Measurements from ENCODE around the gene GPD2.

GPD2 gene

GRCh38 chr2:156456616-156457015 is 20.4 kb downstream of the GPD2 start:
- no peak overlapping the region for H3K4me3 Mint-ChIP-seq
- DNase-seq: no peak
- no peak for ATAC-seq
- no peak overlapping the region for H3K27ac Mint-ChIP-seq
- H3K27me3 Mint-ChIP-seq: no peaks in the 10 kb centered on the region
- peaks cover 42% of the 10 kb centered on the region for H3K4me1 Mint-ChIP-seq
- peaks cover 11% of the 10 kb centered on the region in 2 donors for H3K9me3 Mint-ChIP-seq

- peaks cover 5 to 6% of the 10 kb centered on the region in 2 donors for H3K9me3 Mint-ChIP-seq
- no peak overlapping the region for H3K4me3 Mint-ChIP-seq
- H3K27me3 Mint-ChIP-seq: no peaks in the 10 kb centered on the region
- DNase-seq: no peak
- no peak overlapping the region for H3K27ac Mint-ChIP-seq
- ATAC-seq: no peak
- H3K4me1 Mint-ChIP-seq: peaks cover 36% of the 10 kb centered on the region
Measured at GRCh38 chr2:156457523-156458517, 21.6 kb downstream of the GPD2 start.

- Mint-ChIP-seq H3K27ac (no peak overlapping the region), H3K4me3 (no peak overlapping the region), H3K9me3 (no peaks in the 10 kb centered on the region), H3K4me1 (peaks cover 27% of the 10 kb centered on the region), H3K27me3 (no peaks in the 10 kb centered on the region)
- no peak for ATAC-seq
- no peak for DNase-seq
Measured at GRCh38 chr2:156459720-156460119, 23.5 kb downstream of the GPD2 start.

GRCh38 chr2:156464106-156464505 is 27.9 kb downstream of the GPD2 start:
- no peak for ATAC-seq
- DNase-seq: no peak
- no peaks in the 10 kb centered on the region for H3K9me3 Mint-ChIP-seq
- H3K4me3 Mint-ChIP-seq: no peak overlapping the region
- no peaks in the 10 kb centered on the region for H3K27me3 Mint-ChIP-seq
- H3K27ac Mint-ChIP-seq: no peak overlapping the region
- peaks cover 18% of the 10 kb centered on the region for H3K4me1 Mint-ChIP-seq

- Mint-ChIP-seq H3K9me3 (no peaks in the 10 kb centered on the region), H3K4me3 (no peak overlapping the region), H3K27me3 (no peaks in the 10 kb centered on the region), H3K27ac (no peak overlapping the region), H3K4me1 (peaks cover 22% of the 10 kb centered on the region)
- no peak for ATAC-seq
- DNase-seq: no peak
Measured at GRCh38 chr2:156465573-156465972, 29.4 kb downstream of the GPD2 start.

GRCh38 chr2:156466739-156467405 is 30.7 kb downstream of the GPD2 start:
- no peak for ATAC-seq
- no peaks in the 10 kb centered on the region for H3K27me3 Mint-ChIP-seq
- no peaks in the 10 kb centered on the region for H3K9me3 Mint-ChIP-seq
- no peak overlapping the region for H3K27ac Mint-ChIP-seq
- H3K4me3 Mint-ChIP-seq: no peak overlapping the region
- no peak for DNase-seq
- H3K4me1 Mint-ChIP-seq: peaks cover 33% of the 10 kb centered on the region

- no peak for DNase-seq
- Mint-ChIP-seq H3K9me3 (no peaks in the 10 kb centered on the region), H3K4me3 (no peak overlapping the region), H3K27me3 (no peaks in the 10 kb centered on the region), H3K27ac (peak overlapping the region in 1 of 2 donors; percentile 10), H3K4me1 (peaks cover 50% of the 10 kb centered on the region)
- ATAC-seq: no peak
Measured at GRCh38 chr2:156470975-156471583, 34.9 kb downstream of the GPD2 start.

- H3K4me1 Mint-ChIP-seq: peaks cover 53% of the 10 kb centered on the region
- no peak overlapping the region for H3K4me3 Mint-ChIP-seq
Measured at GRCh38 chr2:156471762-156472161, 35.6 kb downstream of the GPD2 start.

GRCh38 chr2:156472686-156473085 is 36.5 kb downstream of the GPD2 start:
- peak; percentile 82 for ATAC-seq
- Mint-ChIP-seq H3K4me3 (no peak overlapping the region), H3K27ac (no peak overlapping the region), H3K9me3 (no peaks in the 10 kb centered on the region), H3K27me3 (no peaks in the 10 kb centered on the region), H3K4me1 (peaks cover 52% of the 10 kb centered on the region)
- peak in 1 of 2 donors; percentile 20 for DNase-seq

More at GRCh38 chr2:156471762-156472161, 35.6 kb downstream of the GPD2 start:
- Mint-ChIP-seq H3K27me3 (no peaks in the 10 kb centered on the region), H3K27ac (no peak overlapping the region), H3K9me3 (no peaks in the 10 kb centered on the region)
- DNase-seq (no peak), ATAC-seq (no peak)

- H3K27me3 Mint-ChIP-seq: no peaks in the 10 kb centered on the region
- ATAC-seq (peak; percentile 11), DNase-seq (no peak)
- peaks cover 56% of the 10 kb centered on the region for H3K4me1 Mint-ChIP-seq
- H3K9me3 Mint-ChIP-seq: no peaks in the 10 kb centered on the region
- no peak overlapping the region for H3K27ac Mint-ChIP-seq
- no peak overlapping the region for H3K4me3 Mint-ChIP-seq
Measured at GRCh38 chr2:156473445-156473844, 37.3 kb downstream of the GPD2 start.

- Mint-ChIP-seq H3K27ac (no peak overlapping the region), H3K27me3 (no peaks in the 10 kb centered on the region), H3K4me1 (peaks cover 60% of the 10 kb centered on the region), H3K4me3 (no peak overlapping the region), H3K9me3 (no peaks in the 10 kb centered on the region)
- ATAC-seq: no peak
- no peak for DNase-seq
Measured at GRCh38 chr2:156474401-156474800, 38.2 kb downstream of the GPD2 start.

GRCh38 chr2:156476021-156476849 is 40.1 kb downstream of the GPD2 start:
- ATAC-seq: no peak
- Mint-ChIP-seq H3K9me3 (no peaks in the 10 kb centered on the region), H3K4me1 (peaks cover 65% of the 10 kb centered on the region), H3K4me3 (peak overlapping the region; percentile 32 to 70), H3K27me3 (no peaks in the 10 kb centered on the region), H3K27ac (peak overlapping the region in 1 of 2 donors; percentile 63)
- DNase-seq: no peak

- H3K4me1 Mint-ChIP-seq: peaks cover 61% of the 10 kb centered on the region
- no peaks in the 10 kb centered on the region for H3K9me3 Mint-ChIP-seq
- peak overlapping the region; percentile 32 to 70 for H3K4me3 Mint-ChIP-seq
- ATAC-seq (peak; percentile 72), DNase-seq (peak in 1 of 2 donors; percentile 13)
- peak overlapping the region; percentile 63 to 68 for H3K27ac Mint-ChIP-seq
- H3K27me3 Mint-ChIP-seq: no peaks in the 10 kb centered on the region
Measured at GRCh38 chr2:156476850-156477206, 40.6 kb downstream of the GPD2 start.

- Mint-ChIP-seq H3K4me1 (peaks cover 61% of the 10 kb centered on the region), H3K9me3 (no peaks in the 10 kb centered on the region), H3K27me3 (no peaks in the 10 kb centered on the region), H3K27ac (peak overlapping the region in 1 of 2 donors; percentile 89), H3K4me3 (peak overlapping the region; percentile 22 to 24)
- ATAC-seq: peak; percentile 88
- DNase-seq: peak in 1 of 2 donors; percentile 12
Measured at GRCh38 chr2:156480376-156480775, 44.2 kb downstream of the GPD2 start.

GRCh38 chr2:156481312-156481711 is 45.1 kb downstream of the GPD2 start:
- ATAC-seq (no peak), DNase-seq (no peak)
- H3K27me3 Mint-ChIP-seq: no peaks in the 10 kb centered on the region
- H3K4me3 Mint-ChIP-seq: no peak overlapping the region
- peaks cover 61% of the 10 kb centered on the region for H3K4me1 Mint-ChIP-seq
- H3K9me3 Mint-ChIP-seq: no peaks in the 10 kb centered on the region
- H3K27ac Mint-ChIP-seq: no peak overlapping the region

Data from stimulated activated naive CD8-positive, alpha-beta T cell treated with anti-CD3 and anti-CD28 coated beads, Interleukin-15, amount 100 ng/mL, for 72 hours (primary cell).